H9 (cell line): ENCODE data around the gene DNAJC1. TPM values are rescaled to one million over a fixed set of nuclear protein-coding genes. Genes with fewer than 3 reads are reported as not detected.

ENCODE experiments used
- DNase-seq: peaks from one replicate; pipeline ENCODE4 v3.0.0-alpha.2; 2017
- H2AFZ ChIP-seq: one replicate; pipeline ENCODE4 v1.6.1; 2013; ENCODE audit warnings: mild to moderate bottlenecking, low read length, control low read depth, moderate library complexity
- H2AK5ac ChIP-seq: 2 replicates; pipeline ENCODE4 v1.6.1; 2013; ENCODE audit warnings: low read length, control low read depth, mixed read lengths; ENCODE audit not compliant: insufficient read length
- H2BK120ac ChIP-seq: one replicate; pipeline ENCODE4 v1.6.1; 2013; ENCODE audit warnings: low read depth, mild to moderate bottlenecking, low read length, control low read depth, inconsistent platforms; ENCODE audit not compliant: poor library complexity, severe bottlenecking
- H2BK12ac ChIP-seq: 2 replicates; pipeline ENCODE4 v1.6.1; 2013; ENCODE audit warnings: low read length, control low read depth, mixed read lengths, low read depth; ENCODE audit not compliant: insufficient read length
- H2BK15ac ChIP-seq: 2 replicates; pipeline ENCODE4 v1.6.1; 2013; ENCODE audit warnings: low read depth, low read length, control low read depth
- H2BK20ac ChIP-seq: one replicate; pipeline ENCODE4 v1.6.1; 2013; ENCODE audit warnings: low read depth, mild to moderate bottlenecking, low read length, control low read depth, inconsistent platforms; ENCODE audit not compliant: poor library complexity, severe bottlenecking
- H2BK5ac ChIP-seq: 2 replicates; pipeline ENCODE4 v1.6.1; 2013; ENCODE audit warnings: low read length, control low read depth, mixed read lengths; ENCODE audit not compliant: insufficient read length
- H3K14ac ChIP-seq: 2 replicates; pipeline ENCODE4 v1.6.1; 2013; ENCODE audit warnings: low read length, control low read depth; ENCODE audit not compliant: insufficient read depth
- H3K18ac ChIP-seq: 2 replicates; pipeline ENCODE4 v1.6.1; 2013; ENCODE audit warnings: low read depth, mild to moderate bottlenecking, mixed read lengths, low read length, control low read depth; ENCODE audit not compliant: insufficient read length
- H3K23ac ChIP-seq: 2 replicates; pipeline ENCODE4 v1.6.1; 2013; ENCODE audit warnings: low read length, control low read depth, mixed read lengths, low read depth; ENCODE audit not compliant: insufficient read length
- H3K23me2 ChIP-seq: 2 replicates; pipeline ENCODE4 v1.6.1; 2013; ENCODE audit warnings: low read depth, mild to moderate bottlenecking, mixed read lengths, low read length, control low read depth; ENCODE audit not compliant: insufficient read length, poor library complexity, severe bottlenecking
- H3K27ac ChIP-seq: 2 replicates; pipeline ENCODE4 v1.5.1; 2013; ENCODE audit warnings: low read length, control low read depth, mixed read lengths, low read depth; ENCODE audit not compliant: insufficient read length
- H3K27me3 ChIP-seq: 2 replicates; pipeline ENCODE4 v1.6.1; 2013; ENCODE audit warnings: low read length, control low read depth, inconsistent platforms; ENCODE audit not compliant: insufficient read depth
- H3K4ac ChIP-seq: 2 replicates; pipeline ENCODE4 v1.6.1; 2013; ENCODE audit warnings: low read depth, mild to moderate bottlenecking, control low read depth, inconsistent platforms, low read length, moderate library complexity
- H3K4me1 ChIP-seq: 2 replicates; pipeline ENCODE4 v1.6.1; 2013; ENCODE audit warnings: low read length, control low read depth, inconsistent platforms; ENCODE audit not compliant: insufficient read depth
- H3K4me2 ChIP-seq: 2 replicates; pipeline ENCODE4 v1.6.1; 2013; ENCODE audit warnings: low read length, control low read depth, mixed read lengths; ENCODE audit not compliant: insufficient read length, insufficient read depth
- H3K56ac ChIP-seq: 2 replicates; pipeline ENCODE4 v1.6.1; 2013; ENCODE audit warnings: low read depth, mild to moderate bottlenecking, mixed read lengths, low read length, control low read depth; ENCODE audit not compliant: insufficient read length
- H3K79me1 ChIP-seq: 2 replicates; pipeline ENCODE4 v1.6.1; 2013; ENCODE audit warnings: low read depth, mild to moderate bottlenecking, moderate library complexity, low read length, control low read depth, inconsistent platforms; ENCODE audit not compliant: insufficient read depth, poor library complexity, severe bottlenecking
- H3K79me2 ChIP-seq: 2 replicates; pipeline ENCODE4 v1.6.1; 2013; ENCODE audit warnings: low read length, control low read depth, inconsistent platforms; ENCODE audit not compliant: insufficient read depth
- H3K9ac ChIP-seq: 2 replicates; pipeline ENCODE4 v1.6.1; 2013; ENCODE audit warnings: low read length, control low read depth, mixed read lengths; ENCODE audit not compliant: insufficient read length; ENCODE audit errors: extremely low read depth
- H3K9me3 ChIP-seq: one replicate; pipeline ENCODE4 v1.6.1; 2013; ENCODE audit warnings: low read depth, low read length, inconsistent platforms; ENCODE audit not compliant: control insufficient read depth
- H3T11ph ChIP-seq: one replicate; pipeline ENCODE4 v1.6.1; 2013; ENCODE audit warnings: mild to moderate bottlenecking, low read length, control low read depth, inconsistent platforms
- H4K20me1 ChIP-seq: one replicate; pipeline ENCODE4 v1.6.1; 2013; ENCODE audit not compliant: control insufficient read depth, insufficient read length, insufficient read depth
- H4K5ac ChIP-seq: 2 replicates; pipeline ENCODE4 v1.6.1; 2013; ENCODE audit warnings: low read depth, mild to moderate bottlenecking, mixed read lengths, low read length, control low read depth; ENCODE audit not compliant: insufficient read length
- H4K8ac ChIP-seq: replicated peaks from 2 replicates; pipeline ENCODE4 v1.6.1; 2013; ENCODE audit warnings: low read length, control low read depth, mixed read lengths, low read depth; ENCODE audit not compliant: insufficient read length
- H4K91ac ChIP-seq: 2 replicates; pipeline ENCODE4 v1.6.1; 2013; ENCODE audit warnings: low read depth, mild to moderate bottlenecking, moderate library complexity, mixed read lengths, low read length, control low read depth; ENCODE audit not compliant: insufficient read length
- H3K27ac Mint-ChIP-seq, 3 experiments: 2 replicates in 2 of 3; 3 replicates in 1 of 3; pipeline ENCODE4 v1.8.0; 2020 to 2021; ENCODE audit warnings: mixed read lengths in 3 of 3, mild to moderate bottlenecking in 1 of 3, moderate library complexity in 1 of 3
- H3K27me3 Mint-ChIP-seq: 2 replicates; pipeline ENCODE4 v1.8.0; 2021; ENCODE audit warnings: low read depth, mild to moderate bottlenecking, moderate library complexity, mixed read lengths
- H3K36me3 Mint-ChIP-seq, 3 experiments: 2 replicates in 2 of 3; 3 replicates in 1 of 3; pipeline ENCODE4 v1.8.0; 2020 to 2021; ENCODE audit warnings: low read depth in 3 of 3, mixed read lengths in 3 of 3; ENCODE audit not compliant: insufficient read depth in 1 of 3
- H3K4me1 Mint-ChIP-seq, 2 experiments: 2 replicates each; pipeline ENCODE4 v1.8.0; 2020; ENCODE audit warnings: mixed read lengths in 2 of 2
- H3K4me3 Mint-ChIP-seq, 2 experiments: 2 replicates in 1 of 2; 3 replicates in 1 of 2; pipeline ENCODE4 v1.8.0; 2020 to 2021; ENCODE audit warnings: mild to moderate bottlenecking in 2 of 2, mixed read lengths in 2 of 2, moderate library complexity in 1 of 2
- H3K9me3 Mint-ChIP-seq, 2 experiments: 2 replicates in 1 of 2; 3 replicates in 1 of 2; pipeline ENCODE4 v1.8.0; 2020; ENCODE audit warnings: mild to moderate bottlenecking in 2 of 2, mixed read lengths in 2 of 2, moderate library complexity in 1 of 2
- WGBS: extraction: QIAGEN DNeasy Blood & Tissue Kit; methylation state at CpG from one replicate; pipeline ENCODE4 v1.1.7; 2013; ENCODE audit warnings: missing lambda C conversion rate, low lambda C conversion rate, mixed read lengths; ENCODE audit not compliant: insufficient read length; ENCODE audit errors: extremely low coverage; 5-methylcytosine and 5-hydroxymethylcytosine counted together
- total RNA-seq: library from RNA; stranded (reverse); gene quantifications from 2 replicates; pipeline ENCODE4 v1.2.1, GENCODE V29; 2021
- TF ChIP-seq, protein P1 (sequence below): fragments of 200-600 bp; sonication (generic); conservative IDR thresholded peaks from 3 replicates; pipeline ENCODE4 v1.8.0; 2021; ENCODE audit warnings: antibody characterized with exemption, mild to moderate bottlenecking

Gene DNAJC1
- total RNA-seq, 1 experiment from 2014 or later = 11.2 TPM

DNA sequence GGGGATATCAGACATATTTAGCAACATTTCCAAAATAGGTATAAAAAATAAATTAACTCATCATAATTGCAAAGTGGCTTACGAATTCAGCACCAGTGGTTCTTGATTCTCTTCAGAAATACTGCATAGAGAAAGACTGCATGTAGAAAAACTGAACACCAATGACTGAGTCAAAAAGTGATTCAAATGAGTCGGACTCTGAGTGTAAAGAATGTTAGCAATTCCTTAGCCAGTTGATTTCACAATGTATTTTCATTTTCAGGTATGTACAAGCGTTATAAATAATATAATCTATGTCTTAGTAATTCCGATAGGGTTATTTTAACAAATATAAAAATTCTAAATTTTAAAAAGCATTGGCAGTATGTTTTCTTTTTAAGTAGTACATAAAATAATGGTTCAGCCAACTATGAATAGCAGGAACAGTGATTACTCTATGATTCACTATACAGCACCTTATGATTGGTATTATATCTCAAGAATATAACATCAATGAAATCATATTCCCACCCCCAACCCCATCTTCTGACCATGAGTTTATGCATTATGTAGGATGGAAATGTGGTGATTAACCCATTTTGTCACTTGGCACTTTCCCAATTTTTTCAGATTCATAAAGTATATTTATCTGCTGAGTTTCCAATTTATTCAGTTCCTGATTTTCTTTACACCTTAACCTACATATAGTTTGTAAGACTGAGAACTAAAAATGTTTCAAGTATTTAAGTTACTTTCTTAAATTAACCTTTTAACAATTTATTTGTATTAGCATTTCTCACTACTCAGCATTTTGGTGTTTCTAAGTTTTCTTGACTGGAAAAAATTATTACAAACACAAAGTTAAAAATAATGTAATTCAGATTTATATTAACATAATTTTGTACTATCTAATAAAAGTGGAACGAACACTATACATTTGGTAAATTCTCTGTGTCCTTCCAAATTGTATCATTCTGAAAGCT is 33.9 kb downstream of the DNAJC1 start:
- no peaks in the 10 kb centered on the region for H3K27me3 Mint-ChIP-seq

More for the DNA sequence above, 33.9 kb downstream of the DNAJC1 start:
- no peaks in the 10 kb centered on the region for H3K4me1 ChIP-seq
- H2AK5ac ChIP-seq = no peak overlapping the region
- Mint-ChIP-seq H3K9me3 (peaks cover 4 to 5% of the 10 kb centered on the region in 2 experiments), H3K27ac (no peak overlapping the region), H3K4me3 (no peak overlapping the region), H3K4me1 (no peaks in the 10 kb centered on the region), H3K36me3 (peaks cover 0 to 10% (median 6%) of the 10 kb centered on the region in 3 experiments; a peak in 6 of 7 replicates)
- DNase-seq = no peak
- no peak overlapping the region for H3K27ac ChIP-seq
- H3K18ac ChIP-seq = no peak overlapping the region
- H4K5ac ChIP-seq = no peak overlapping the region
- no peak overlapping the region for H2BK15ac ChIP-seq
- no peak overlapping the region for H3K23ac ChIP-seq
- H2AFZ ChIP-seq = no peak overlapping the region
- TF ChIP-seq, protein P1, sequence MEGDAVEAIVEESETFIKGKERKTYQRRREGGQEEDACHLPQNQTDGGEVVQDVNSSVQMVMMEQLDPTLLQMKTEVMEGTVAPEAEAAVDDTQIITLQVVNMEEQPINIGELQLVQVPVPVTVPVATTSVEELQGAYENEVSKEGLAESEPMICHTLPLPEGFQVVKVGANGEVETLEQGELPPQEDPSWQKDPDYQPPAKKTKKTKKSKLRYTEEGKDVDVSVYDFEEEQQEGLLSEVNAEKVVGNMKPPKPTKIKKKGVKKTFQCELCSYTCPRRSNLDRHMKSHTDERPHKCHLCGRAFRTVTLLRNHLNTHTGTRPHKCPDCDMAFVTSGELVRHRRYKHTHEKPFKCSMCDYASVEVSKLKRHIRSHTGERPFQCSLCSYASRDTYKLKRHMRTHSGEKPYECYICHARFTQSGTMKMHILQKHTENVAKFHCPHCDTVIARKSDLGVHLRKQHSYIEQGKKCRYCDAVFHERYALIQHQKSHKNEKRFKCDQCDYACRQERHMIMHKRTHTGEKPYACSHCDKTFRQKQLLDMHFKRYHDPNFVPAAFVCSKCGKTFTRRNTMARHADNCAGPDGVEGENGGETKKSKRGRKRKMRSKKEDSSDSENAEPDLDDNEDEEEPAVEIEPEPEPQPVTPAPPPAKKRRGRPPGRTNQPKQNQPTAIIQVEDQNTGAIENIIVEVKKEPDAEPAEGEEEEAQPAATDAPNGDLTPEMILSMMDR = no peak
- H3K79me1 ChIP-seq = no peaks in the 10 kb centered on the region
- no peak overlapping the region for H4K91ac ChIP-seq
- no peak overlapping the region for H3K56ac ChIP-seq
- H2BK5ac ChIP-seq = no peak overlapping the region
- no peak overlapping the region for H2BK12ac ChIP-seq
- H3K79me2 ChIP-seq = no peaks in the 10 kb centered on the region
- no peak overlapping the region for H3K14ac ChIP-seq
- no peak overlapping the region for H3K9ac ChIP-seq
- no peaks in the 10 kb centered on the region for H3K23me2 ChIP-seq
- no peaks in the 10 kb centered on the region for H4K20me1 ChIP-seq
- no peaks in the 10 kb centered on the region for H3K27me3 ChIP-seq
- H4K8ac ChIP-seq = no peak overlapping the region
- no peak overlapping the region for H2BK120ac ChIP-seq
- no peak overlapping the region for H3K4ac ChIP-seq
- no peak overlapping the region for H3T11ph ChIP-seq
- H2BK20ac ChIP-seq = no peak overlapping the region
- no peaks in the 10 kb centered on the region for H3K9me3 ChIP-seq
- no CpG with 5 or more reads among the region's 5 CpGs for WGBS
- H3K4me2 ChIP-seq = no peak overlapping the region
